H1 (cell line): ENCODE measurements around the gene DSCAM. TPM values are rescaled to one million over a fixed set of nuclear protein-coding genes. Genes with fewer than 3 reads are reported as not detected.

Source experiments
- CTCF ChIA-PET: fragments of 300-600 bp; sonication (Branson Sonifier 250); formaldehyde crosslinking; loops from one replicate; lab custom pipeline; 2021; ENCODE audit not compliant: partially characterized antibody; lab: Charles Lee
- POLR2A ChIA-PET: fragments of 300-600 bp; sonication (Branson Sonifier 250); formaldehyde crosslinking; loops from one replicate; lab custom pipeline; 2021; ENCODE audit warnings: inconsistent platforms; ENCODE audit not compliant: partially characterized antibody; lab: Charles Lee
- DNase-seq, 2 experiments: peaks; one replicate each; pipeline versions ENCODE4 v3.0.0 to v3.0.0-alpha.2; 2010 to 2022; ENCODE audit warnings: low spot score in 2 of 2, low read depth in 1 of 2, mixed read lengths in 1 of 2
- FAIRE-seq: peaks from 2 replicates; lab custom pipeline; 2011; peaks lifted over from hg19 to GRCh38; lab: Jason Lieb, UNC
- H2AFZ ChIP-seq: 2 replicates; pipeline ENCODE4 v1.8.1; 2012; ENCODE audit warnings: low read length, inconsistent platforms
- H2AK5ac ChIP-seq: 2 replicates; pipeline ENCODE4 v1.6.1; 2013; ENCODE audit warnings: low read depth, low read length
- H2BK120ac ChIP-seq: replicated peaks from 2 replicates; pipeline ENCODE3; 2013; ENCODE audit warnings: low read depth, low read length, inconsistent platforms
- H2BK12ac ChIP-seq: 2 replicates; pipeline ENCODE4 v1.6.1; 2013; ENCODE audit warnings: low read depth, low read length
- H2BK15ac ChIP-seq: 2 replicates; pipeline ENCODE4 v1.6.1; 2013; ENCODE audit warnings: low read length
- H2BK20ac ChIP-seq: 2 replicates; pipeline ENCODE4 v1.6.1; 2013; ENCODE audit warnings: low read length
- H2BK5ac ChIP-seq: 2 replicates; pipeline ENCODE4 v1.6.1; 2013; ENCODE audit warnings: low read depth, low read length
- H3K14ac ChIP-seq: 2 replicates; pipeline ENCODE4 v1.6.1; 2013; ENCODE audit warnings: inconsistent platforms; ENCODE audit not compliant: insufficient read length
- H3K18ac ChIP-seq: 2 replicates; pipeline ENCODE4 v1.6.1; 2013; ENCODE audit warnings: low read length; ENCODE audit errors: extremely low read depth
- H3K23ac ChIP-seq: 2 replicates; pipeline ENCODE4 v1.6.1; 2013; ENCODE audit warnings: inconsistent platforms; ENCODE audit not compliant: insufficient read length
- H3K23me2 ChIP-seq: 2 replicates; pipeline ENCODE4 v1.6.1; 2013; ENCODE audit warnings: low read depth, low read length
- H3K27ac ChIP-seq: 2 replicates; pipeline ENCODE4 v1.6.1; 2011; ENCODE audit warnings: low read depth, low read length, inconsistent platforms
- H3K27me3 ChIP-seq, 4 experiments: replicated peaks in 1 of 4; 1 replicate in 1 of 4; 2 replicates in 3 of 4; pipeline versions ENCODE4 v1.6.1 to v1.8.1; 2011 to 2013; ENCODE audit warnings: low read length in 3 of 4, mild to moderate bottlenecking in 3 of 4, inconsistent platforms in 2 of 4, mixed read lengths in 2 of 4, moderate library complexity in 1 of 4; ENCODE audit not compliant: control insufficient read depth in 3 of 4, insufficient read depth in 3 of 4; ENCODE audit errors: extremely low read depth in 1 of 4
- H3K36me3 ChIP-seq, 4 experiments: 2 replicates each; pipeline versions ENCODE4 v1.6.1 to v1.8.1; 2011 to 2013; ENCODE audit warnings: mild to moderate bottlenecking in 4 of 4, low read length in 3 of 4, moderate library complexity in 2 of 4, control low read depth in 1 of 4, inconsistent platforms in 1 of 4; ENCODE audit not compliant: insufficient read depth in 4 of 4, control insufficient read depth in 2 of 4
- H3K4ac ChIP-seq: replicated peaks from 2 replicates; pipeline ENCODE3; 2013; ENCODE audit warnings: low read length, low read depth, mixed read lengths, inconsistent platforms; ENCODE audit not compliant: insufficient read length
- H3K4me1 ChIP-seq, 4 experiments: replicated peaks in 1 of 4; 1 replicate in 1 of 4; 2 replicates in 3 of 4; pipeline versions ENCODE4 v1.6.1 to v1.8.1; 2011 to 2013; ENCODE audit warnings: low read length in 3 of 4, inconsistent platforms in 2 of 4, mixed read lengths in 1 of 4; ENCODE audit not compliant: insufficient read depth in 4 of 4, control insufficient read depth in 3 of 4
- H3K4me2 ChIP-seq, 2 experiments: 2 replicates each; pipeline versions ENCODE4 v1.6.1 to v1.8.1; 2011 to 2013; ENCODE audit warnings: low read depth in 2 of 2, low read length in 2 of 2, control low read depth in 1 of 2, inconsistent platforms in 1 of 2, mild to moderate bottlenecking in 1 of 2; ENCODE audit not compliant: insufficient read depth in 1 of 2
- H3K4me3 ChIP-seq, 4 experiments: fragments of 200-600, 300-600 bp in 1 of 4; sonication (generic), shearing (Covaris generic), sonication (Bioruptor Twin) in 1 of 4; 2 replicates each; pipeline versions ENCODE4 v1.5.1 to v1.8.1; 2011 to 2016; ENCODE audit warnings: low read length in 4 of 4, low read depth in 3 of 4, control low read depth in 2 of 4, inconsistent platforms in 2 of 4, mild to moderate bottlenecking in 2 of 4, mixed read lengths in 1 of 4, moderate library complexity in 1 of 4; ENCODE audit not compliant: insufficient read depth in 2 of 4; ENCODE audit errors: extremely low read depth in 1 of 4
- H3K56ac ChIP-seq: replicated peaks from 2 replicates; pipeline ENCODE3; 2013; ENCODE audit warnings: low read depth, mild to moderate bottlenecking, mixed read lengths, low read length, inconsistent platforms; ENCODE audit not compliant: insufficient read length
- H3K79me1 ChIP-seq: 2 replicates; pipeline ENCODE4 v1.6.1; 2013; ENCODE audit warnings: low read depth, low read length, control low read depth
- H3K79me2 ChIP-seq, 2 experiments: 2 replicates each; pipeline versions ENCODE4 v1.6.1 to v1.8.1; 2012 to 2013; ENCODE audit warnings: low read length in 2 of 2, mild to moderate bottlenecking in 2 of 2, inconsistent platforms in 1 of 2; ENCODE audit not compliant: insufficient read depth in 2 of 2, control insufficient read depth in 1 of 2
- H3K9ac ChIP-seq, 4 experiments: replicated peaks in 1 of 4; 1 replicate in 1 of 4; 2 replicates in 3 of 4; pipeline versions ENCODE4 v1.6.1 to v1.8.1; 2011 to 2013; ENCODE audit warnings: low read depth in 3 of 4, low read length in 3 of 4, control low read depth in 2 of 4, mild to moderate bottlenecking in 2 of 4, moderate library complexity in 2 of 4, inconsistent platforms in 1 of 4; ENCODE audit errors: extremely low read depth in 1 of 4
- H3K9me3 ChIP-seq, 2 experiments: 2 replicates each; pipeline versions ENCODE4 v1.6.1 to v1.8.1; 2012 to 2013; ENCODE audit warnings: mild to moderate bottlenecking in 2 of 2, moderate library complexity in 2 of 2, control low read depth in 1 of 2, inconsistent platforms in 1 of 2, low read depth in 1 of 2, low read length in 1 of 2, mixed read lengths in 1 of 2; ENCODE audit not compliant: insufficient read depth in 2 of 2
- H4K20me1 ChIP-seq, 2 experiments: replicated peaks in 1 of 2; 2 replicates each; pipeline versions ENCODE3 to v1.8.1; 2011 to 2013; ENCODE audit warnings: inconsistent platforms in 2 of 2, low read length in 2 of 2, mild to moderate bottlenecking in 1 of 2; ENCODE audit not compliant: insufficient read depth in 2 of 2, control insufficient read depth in 1 of 2
- H4K5ac ChIP-seq: 2 replicates; pipeline ENCODE4 v1.6.1; 2013; ENCODE audit warnings: low read length, low read depth, mixed read lengths, inconsistent platforms; ENCODE audit not compliant: insufficient read length
- H4K8ac ChIP-seq: 2 replicates; pipeline ENCODE4 v1.8.0; 2013; ENCODE audit warnings: mild to moderate bottlenecking, moderate library complexity, low read length, inconsistent platforms; ENCODE audit not compliant: insufficient read depth; ENCODE audit errors: extremely low read depth
- H4K91ac ChIP-seq: replicated peaks from 2 replicates; pipeline ENCODE3; 2013; ENCODE audit warnings: low read length, mixed read lengths, inconsistent platforms; ENCODE audit not compliant: insufficient read length
- FOSL1 ChIP-seq: IDR thresholded peaks from 2 replicates; pipeline ENCODE4 v1.6.1; 2011; ENCODE audit warnings: mild to moderate bottlenecking, low read depth, low read length, moderate library complexity; ENCODE audit not compliant: insufficient read depth
- KDM1A ChIP-seq: fragments of 200-600, 300-600 bp; sonication (generic); IDR thresholded peaks from 2 replicates; pipeline ENCODE4 v1.7.1; 2016; ENCODE audit warnings: mild to moderate bottlenecking, low read length, borderline replicate concordance
- KDM5A ChIP-seq: fragments of 200-600 bp; IDR thresholded peaks from 2 replicates; pipeline ENCODE4 v1.7.1; 2012; ENCODE audit warnings: mild to moderate bottlenecking, low read length, inconsistent platforms, mixed read lengths
- RBBP5 ChIP-seq: IDR thresholded peaks from 2 replicates; pipeline ENCODE4 v1.7.1; 2012; ENCODE audit warnings: low read depth, mild to moderate bottlenecking, inconsistent platforms, low read length, moderate library complexity, borderline replicate concordance
- YY1 ChIP-seq: IDR thresholded peaks from 2 replicates; pipeline ENCODE4 v1.6.1; 2011; ENCODE audit warnings: low read depth, mild to moderate bottlenecking, low read length
- ZNF274 ChIP-seq: IDR thresholded peaks from 2 replicates; pipeline ENCODE4 v1.7.0; 2012; ENCODE audit warnings: low read length, borderline replicate concordance; ENCODE audit errors: extremely low read depth
- WGBS, 2 experiments: shearing (Covaris generic) in 1 of 2; methylation state at CpG; one replicate each; pipeline versions ENCODE4 v1.1.6 to v1.1.7; 2013 to 2015; ENCODE audit warnings: low lambda C conversion rate in 2 of 2, mixed read lengths in 2 of 2, inconsistent platforms in 1 of 2, low coverage in 1 of 2, missing lambda C conversion rate in 1 of 2; ENCODE audit not compliant: insufficient replicate concordance in 2 of 2, insufficient coverage in 1 of 2, insufficient read length in 1 of 2; ENCODE audit errors: extremely low coverage in 1 of 2, missing lambda C conversion rate in 1 of 2; 5-methylcytosine and 5-hydroxymethylcytosine counted together
- polyA plus RNA-seq, 7 experiments: library from polyadenylated mRNA; depleted of rRNA in 3 of 7; stranded (reverse) in 5 of 7; unstranded in 2 of 7; fragments of >200 nt in 5 of 7; fragments of 200-250 nt in 2 of 7; gene quantifications; 1 replicate in 5 of 7; 2 replicates in 1 of 7; 4 replicates in 1 of 7; pipeline versions ENCODE4 v1.2.1 to v1.2.3, GENCODE V29; 2011 to 2013; ENCODE audit warnings: missing spikeins in 2 of 7, mixed read lengths in 2 of 7
- total RNA-seq: library from RNA; stranded (reverse); fragmentation: NEBNext Ultra II Directional; extraction: Animal tissue kit (Norgen Biotek cat#: 25700); gene quantifications from 2 replicates; pipeline ENCODE4 v1.2.1, GENCODE V29; 2021

DSCAM gene
- total and polyA plus RNA-seq, 2 of the 8 experiments (the other 6 are each of a cell fraction or from before 2014, with no cell fraction given): 0.02 to 0.15 TPM

DNA sequence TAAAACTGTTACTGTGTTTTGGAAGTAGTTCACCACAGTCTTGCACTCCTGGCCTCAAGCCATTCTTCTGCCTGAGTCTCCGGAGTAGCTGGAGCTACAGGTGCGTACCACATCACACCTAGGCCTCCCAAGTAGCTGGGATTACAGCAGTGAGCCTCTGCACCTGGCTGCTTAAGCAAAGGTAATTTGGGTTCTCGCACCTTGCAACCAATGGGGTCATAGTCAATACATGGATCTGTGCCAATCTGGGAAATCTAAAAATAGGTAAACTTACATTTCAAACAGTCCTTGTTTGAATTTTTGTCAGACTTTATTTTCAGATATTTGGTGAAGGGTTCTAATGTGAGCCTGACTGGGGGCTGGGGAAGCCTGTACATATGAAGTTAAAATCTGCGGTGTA is 513.2 kb downstream of the DSCAM start:
- H4K5ac ChIP-seq: no peak overlapping the region
- H3K36me3 ChIP-seq: no peaks in the 10 kb centered on the region
- no peak overlapping the region for H3K23ac ChIP-seq
- no peak overlapping the region for H4K8ac ChIP-seq
- no peak overlapping the region for H3K14ac ChIP-seq
- H4K20me1 ChIP-seq: no peaks in the 10 kb centered on the region
- H3K27me3 ChIP-seq: peaks cover 6 to 23% (median 13%) of the 10 kb centered on the region in 4 experiments; a peak in 5 of 7 replicates
- DNase-seq (no peak), FAIRE-seq (no peak)
- H2BK15ac ChIP-seq: no peak overlapping the region
- ChIA-PET POLR2A (no interaction called here), CTCF (no interaction called here)
- no peaks in the 10 kb centered on the region for H3K9me3 ChIP-seq
- WGBS, 2 experiments: 94% methylated on average over 4 of the region's 4 CpGs; no CpG with 5 or more reads in 1 of the 2 experiments
- H3K23me2 ChIP-seq: no peaks in the 10 kb centered on the region
- H2BK20ac ChIP-seq: no peak overlapping the region
- no peak overlapping the region for H3K18ac ChIP-seq
- H3K4me2 ChIP-seq: no peak overlapping the region
- H2AFZ ChIP-seq: no peak overlapping the region
- no peak overlapping the region for H2AK5ac ChIP-seq
- no peak overlapping the region for H3K56ac ChIP-seq
- no peak overlapping the region for H3K27ac ChIP-seq
- H2BK120ac ChIP-seq: no peak overlapping the region
- peaks cover 0 to 3% (median 2%) of the 10 kb centered on the region in 4 experiments; a peak in 2 of 7 replicates for H3K4me1 ChIP-seq
- TF ChIP-seq ZNF274 (no peak), KDM5A (no peak), YY1 (no peak), FOSL1 (no peak), KDM1A (no peak), RBBP5 (no peak)
- TF ChIP-seq, all 59 proteins: peak for 0
- no peak overlapping the region for H4K91ac ChIP-seq
- H3K79me2 ChIP-seq: no peaks in the 10 kb centered on the region
- H3K79me1 ChIP-seq: no peaks in the 10 kb centered on the region; the same call in 1 of the 2 replicates
- H2BK5ac ChIP-seq: no peak overlapping the region
- H2BK12ac ChIP-seq: no peak overlapping the region; the same call in 1 of the 2 replicates
- no peak overlapping the region for H3K4ac ChIP-seq
- H3K9ac ChIP-seq: no peak overlapping the region
- H3K4me3 ChIP-seq: no peak overlapping the region
